SH-SY5Y (cell line): Measurements from ENCODE around the gene SDR42E1.

ENCODE experiments used
- GATA2 ChIP-seq: IDR thresholded peaks from 2 replicates; pipeline ENCODE4 v1.6.1; 2011; ENCODE audit warnings: mild to moderate bottlenecking, low read depth, low read length
- GATA3 ChIP-seq: IDR thresholded peaks from 2 replicates; pipeline ENCODE4 v1.6.1; 2011; ENCODE audit warnings: low read depth, mild to moderate bottlenecking, low read length, moderate library complexity

GRCh38 chr16:82023206-82023605 lies 11.9 kb upstream of the SDR42E1 start:
- TF ChIP-seq GATA3 (no peak), GATA2 (no peak)
